Keratinocyte (primary cell): Measurements from ENCODE around the gene AFAP1L2. TPM values are rescaled to one million over a fixed set of nuclear protein-coding genes. Genes with fewer than 3 reads are reported as not detected.

ENCODE experiments used
- DNase-seq: peaks from one replicate; pipeline ENCODE4 v3.0.0-alpha.2; 2011; ENCODE audit warnings: low read depth, missing footprints, low spot score
- FAIRE-seq: peaks from 2 replicates; lab custom pipeline; 2011; peaks lifted over from hg19 to GRCh38; lab: Jason Lieb, UNC
- H2AFZ ChIP-seq: 2 replicates; pipeline ENCODE4 v1.6.0; 2012; ENCODE audit warnings: low read length, control low read depth, inconsistent platforms; ENCODE audit not compliant: control insufficient read depth
- H3K27ac ChIP-seq: 2 replicates; pipeline ENCODE4 v1.5.1; 2011; ENCODE audit warnings: low read length; ENCODE audit not compliant: control insufficient read depth, insufficient read depth
- H3K27me3 ChIP-seq: 3 replicates; pipeline ENCODE4 v1.6.0; 2011; ENCODE audit warnings: low read length; ENCODE audit not compliant: control insufficient read depth, insufficient read depth; ENCODE audit errors: extremely low read depth
- H3K36me3 ChIP-seq, 2 experiments: 2 replicates in 1 of 2; 3 replicates in 1 of 2; pipeline ENCODE4 v1.5.1; 2011; ENCODE audit warnings: low read length in 2 of 2, mild to moderate bottlenecking in 1 of 2; ENCODE audit not compliant: control insufficient read depth in 2 of 2, insufficient read depth in 2 of 2; ENCODE audit errors: extremely low read depth in 1 of 2
- H3K4me1 ChIP-seq: 3 replicates; pipeline ENCODE4 v1.5.1; 2011; ENCODE audit warnings: low read length; ENCODE audit not compliant: control insufficient read depth, insufficient read depth; ENCODE audit errors: extremely low read depth
- H3K4me2 ChIP-seq: 3 replicates; pipeline ENCODE4 v1.6.0; 2011; ENCODE audit warnings: low read depth, low read length; ENCODE audit not compliant: control insufficient read depth, insufficient read depth; ENCODE audit errors: extremely low read depth
- H3K4me3 ChIP-seq, 3 experiments: fragments of 200-600 bp in 1 of 3; sonication (generic) in 1 of 3; 2 replicates in 2 of 3; 3 replicates in 1 of 3; pipeline ENCODE4 v1.5.1; 2011 to 2016; ENCODE audit warnings: low read length in 3 of 3, mild to moderate bottlenecking in 3 of 3, control low read depth in 2 of 3, inconsistent platforms in 1 of 3, low read depth in 1 of 3, mixed read lengths in 1 of 3, mixed run types in 1 of 3, moderate library complexity in 1 of 3; ENCODE audit not compliant: control insufficient read depth in 2 of 3, insufficient read depth in 2 of 3; ENCODE audit errors: extremely low read depth in 1 of 3
- H3K79me2 ChIP-seq: 2 replicates; pipeline ENCODE4 v1.6.0; 2012; ENCODE audit warnings: low read length; ENCODE audit not compliant: control insufficient read depth, insufficient read depth
- H3K9ac ChIP-seq: 3 replicates; pipeline ENCODE4 v1.6.0; 2011; ENCODE audit warnings: low read length; ENCODE audit not compliant: control insufficient read depth, insufficient read depth; ENCODE audit errors: extremely low read depth
- H3K9me1 ChIP-seq: 3 replicates; pipeline ENCODE4 v1.6.0; 2011; ENCODE audit warnings: low read length; ENCODE audit not compliant: control insufficient read depth, insufficient read depth; ENCODE audit errors: extremely low read depth
- H3K9me3 ChIP-seq: 2 replicates; pipeline ENCODE4 v1.5.1; 2012; ENCODE audit warnings: low read depth, low read length; ENCODE audit not compliant: control insufficient read depth
- H4K20me1 ChIP-seq: 3 replicates; pipeline ENCODE4 v1.6.0; 2011; ENCODE audit warnings: low read length; ENCODE audit not compliant: control insufficient read depth, insufficient read depth; ENCODE audit errors: extremely low read depth
- CTCF ChIP-seq, 3 experiments: IDR thresholded peaks in 1 of 3; conservative IDR thresholded peaks in 1 of 3; optimal IDR thresholded peaks in 1 of 3; 2 replicates in 2 of 3; 3 replicates in 1 of 3; pipeline versions ENCODE3 to v1.5.1; 2011; ENCODE audit warnings: low read length in 3 of 3, mild to moderate bottlenecking in 3 of 3, moderate library complexity in 2 of 3, control low read depth in 1 of 3, inconsistent platforms in 1 of 3; ENCODE audit not compliant: insufficient read depth in 2 of 3; ENCODE audit errors: extremely low read depth in 1 of 3
- EZH2 ChIP-seq: IDR thresholded peaks from one replicate; pipeline ENCODE4 v1.6.1; 2012; ENCODE audit warnings: inconsistent platforms, mild to moderate bottlenecking, low read length, moderate library complexity
- dilution Hi-C: fragments of 300-500 bp; cut with MboI; formaldehyde crosslinking; loops from one replicate; pipeline ENCODE4 v1.7.0; 2020; ENCODE audit warnings: low sequenced_read_pairs; ENCODE audit not compliant: extremely low pct_ligation_motif_present
- polyA plus RNA-seq, 5 experiments: library from polyadenylated mRNA; depleted of rRNA in 3 of 5; stranded (reverse) in 3 of 5; stranded (forward) in 1 of 5; unstranded in 1 of 5; fragments of >200 nt; gene quantifications; 1 replicate in 1 of 5; 2 replicates in 3 of 5; 3 replicates in 1 of 5; pipeline versions ENCODE4 v1.2.1 to v1.2.3, GENCODE V29; 2011 to 2012; ENCODE audit warnings: missing spikeins in 2 of 5, low read depth in 1 of 5, low replicate concordance in 1 of 5

AFAP1L2 gene
- polyA plus RNA-seq, 1 donor (not counting 4 experiments of a cell fraction or from before 2014, with no cell fraction given), result 40.4 TPM

GRCh38 chr10:114372179-114372578 lies 32.1 kb downstream of the AFAP1L2 start:
- TF ChIP-seq EZH2, result no peak
- TF ChIP-seq CTCF (optimal IDR thresholded peaks at IDR 0.05 in 1 of 3, IDR thresholded peaks at IDR 0.05 in 1 of 3, conservative IDR thresholded peaks at IDR 0.05 in 1 of 3; ENCODE audit: extremely low read depth in 1 of 3, insufficient read depth in 2 of 3, low read length in 3 of 3), result no peak
- H3K4me1 ChIP-seq, result peaks cover 24% of the 10 kb centered on the region

GRCh38 chr10:114370966-114371365 lies 33.3 kb downstream of the AFAP1L2 start:
- no peaks in the 10 kb centered on the region for H3K27me3 ChIP-seq
- no peaks in the 10 kb centered on the region for H3K9me3 ChIP-seq
- no peak overlapping the region for H3K27ac ChIP-seq
- H3K4me2 ChIP-seq, result no peak overlapping the region
- H4K20me1 ChIP-seq, result peaks cover 3% of the 10 kb centered on the region
- no peak for FAIRE-seq
- no peak overlapping the region for H3K9ac ChIP-seq
- peaks cover 28% of the 10 kb centered on the region for H3K4me1 ChIP-seq
- no peak for DNase-seq
- dilution Hi-C loops, result no loop called here
- peaks cover 3% of the 10 kb centered on the region for H3K9me1 ChIP-seq
- H3K36me3 ChIP-seq, result peaks cover 0 to 2% of the 10 kb centered on the region in 2 experiments
- peaks cover 63% of the 10 kb centered on the region for H3K79me2 ChIP-seq
- H2AFZ ChIP-seq, result no peak overlapping the region
- H3K4me3 ChIP-seq, result no peak overlapping the region
- TF ChIP-seq CTCF (optimal IDR thresholded peaks at IDR 0.05 in 1 of 3, IDR thresholded peaks at IDR 0.05 in 1 of 3, conservative IDR thresholded peaks at IDR 0.05 in 1 of 3; ENCODE audit: extremely low read depth in 1 of 3, insufficient read depth in 2 of 3, low read length in 3 of 3) (no peak), EZH2 (no peak)

More at GRCh38 chr10:114372179-114372578, 32.1 kb downstream of the AFAP1L2 start:
- no peak overlapping the region for H2AFZ ChIP-seq
- H4K20me1 ChIP-seq, result peaks cover 3% of the 10 kb centered on the region
- H3K9me3 ChIP-seq, result no peaks in the 10 kb centered on the region
- H3K4me3 ChIP-seq, result no peak overlapping the region
- H3K79me2 ChIP-seq, result peaks cover 64% of the 10 kb centered on the region
- H3K36me3 ChIP-seq, result peaks cover 0 to 2% of the 10 kb centered on the region in 2 experiments
- H3K9ac ChIP-seq, result no peak overlapping the region
- H3K27ac ChIP-seq, result peak overlapping the region; percentile 26
- dilution Hi-C loops, result no loop called here
- DNase-seq (no peak), FAIRE-seq (no peak)
- H3K27me3 ChIP-seq, result no peaks in the 10 kb centered on the region
- peak overlapping the region; percentile 16 for H3K4me2 ChIP-seq
- H3K9me1 ChIP-seq, result peaks cover 3% of the 10 kb centered on the region
